H1 (cell line): ENCODE data around the gene ADD3. TPM values are rescaled to one million over a fixed set of nuclear protein-coding genes. Genes with fewer than 3 reads are reported as not detected.

Experiments used
- CTCF ChIA-PET: fragments of 300-600 bp; sonication (Branson Sonifier 250); formaldehyde crosslinking; loops from one replicate; lab custom pipeline; 2021; ENCODE audit not compliant: partially characterized antibody; lab: Charles Lee
- POLR2A ChIA-PET: fragments of 300-600 bp; sonication (Branson Sonifier 250); formaldehyde crosslinking; loops from one replicate; lab custom pipeline; 2021; ENCODE audit warnings: inconsistent platforms; ENCODE audit not compliant: partially characterized antibody; lab: Charles Lee
- DNase-seq, 2 experiments: peaks; one replicate each; pipeline versions ENCODE4 v3.0.0 to v3.0.0-alpha.2; 2010 to 2022; ENCODE audit warnings: low spot score in 2 of 2, low read depth in 1 of 2, mixed read lengths in 1 of 2
- FAIRE-seq: peaks from 2 replicates; lab custom pipeline; 2011; peaks lifted over from hg19 to GRCh38; lab: Jason Lieb, UNC
- H2AFZ ChIP-seq: 2 replicates; pipeline ENCODE4 v1.8.1; 2012; ENCODE audit warnings: low read length, inconsistent platforms
- H2AK5ac ChIP-seq: 2 replicates; pipeline ENCODE4 v1.6.1; 2013; ENCODE audit warnings: low read depth, low read length
- H2BK120ac ChIP-seq: replicated peaks from 2 replicates; pipeline ENCODE3; 2013; ENCODE audit warnings: low read depth, low read length, inconsistent platforms
- H2BK12ac ChIP-seq: 2 replicates; pipeline ENCODE4 v1.6.1; 2013; ENCODE audit warnings: low read depth, low read length
- H2BK15ac ChIP-seq: 2 replicates; pipeline ENCODE4 v1.6.1; 2013; ENCODE audit warnings: low read length
- H2BK20ac ChIP-seq: 2 replicates; pipeline ENCODE4 v1.6.1; 2013; ENCODE audit warnings: low read length
- H2BK5ac ChIP-seq: 2 replicates; pipeline ENCODE4 v1.6.1; 2013; ENCODE audit warnings: low read depth, low read length
- H3K14ac ChIP-seq: 2 replicates; pipeline ENCODE4 v1.6.1; 2013; ENCODE audit warnings: inconsistent platforms; ENCODE audit not compliant: insufficient read length
- H3K18ac ChIP-seq: 2 replicates; pipeline ENCODE4 v1.6.1; 2013; ENCODE audit warnings: low read length; ENCODE audit errors: extremely low read depth
- H3K23ac ChIP-seq: 2 replicates; pipeline ENCODE4 v1.6.1; 2013; ENCODE audit warnings: inconsistent platforms; ENCODE audit not compliant: insufficient read length
- H3K23me2 ChIP-seq: 2 replicates; pipeline ENCODE4 v1.6.1; 2013; ENCODE audit warnings: low read depth, low read length
- H3K27ac ChIP-seq: 2 replicates; pipeline ENCODE4 v1.6.1; 2011; ENCODE audit warnings: low read depth, low read length, inconsistent platforms
- H3K27me3 ChIP-seq, 4 experiments: replicated peaks in 1 of 4; 1 replicate in 1 of 4; 2 replicates in 3 of 4; pipeline versions ENCODE4 v1.6.1 to v1.8.1; 2011 to 2013; ENCODE audit warnings: low read length in 3 of 4, mild to moderate bottlenecking in 3 of 4, inconsistent platforms in 2 of 4, mixed read lengths in 2 of 4, moderate library complexity in 1 of 4; ENCODE audit not compliant: control insufficient read depth in 3 of 4, insufficient read depth in 3 of 4; ENCODE audit errors: extremely low read depth in 1 of 4
- H3K36me3 ChIP-seq, 4 experiments: 2 replicates each; pipeline versions ENCODE4 v1.6.1 to v1.8.1; 2011 to 2013; ENCODE audit warnings: mild to moderate bottlenecking in 4 of 4, low read length in 3 of 4, moderate library complexity in 2 of 4, control low read depth in 1 of 4, inconsistent platforms in 1 of 4; ENCODE audit not compliant: insufficient read depth in 4 of 4, control insufficient read depth in 2 of 4
- H3K4ac ChIP-seq: replicated peaks from 2 replicates; pipeline ENCODE3; 2013; ENCODE audit warnings: low read length, low read depth, mixed read lengths, inconsistent platforms; ENCODE audit not compliant: insufficient read length
- H3K4me1 ChIP-seq, 4 experiments: replicated peaks in 1 of 4; 1 replicate in 1 of 4; 2 replicates in 3 of 4; pipeline versions ENCODE4 v1.6.1 to v1.8.1; 2011 to 2013; ENCODE audit warnings: low read length in 3 of 4, inconsistent platforms in 2 of 4, mixed read lengths in 1 of 4; ENCODE audit not compliant: insufficient read depth in 4 of 4, control insufficient read depth in 3 of 4
- H3K4me2 ChIP-seq, 2 experiments: 2 replicates each; pipeline versions ENCODE4 v1.6.1 to v1.8.1; 2011 to 2013; ENCODE audit warnings: low read depth in 2 of 2, low read length in 2 of 2, control low read depth in 1 of 2, inconsistent platforms in 1 of 2, mild to moderate bottlenecking in 1 of 2; ENCODE audit not compliant: insufficient read depth in 1 of 2
- H3K4me3 ChIP-seq, 4 experiments: fragments of 200-600, 300-600 bp in 1 of 4; sonication (generic), shearing (Covaris generic), sonication (Bioruptor Twin) in 1 of 4; 2 replicates each; pipeline versions ENCODE4 v1.5.1 to v1.8.1; 2011 to 2016; ENCODE audit warnings: low read length in 4 of 4, low read depth in 3 of 4, control low read depth in 2 of 4, inconsistent platforms in 2 of 4, mild to moderate bottlenecking in 2 of 4, mixed read lengths in 1 of 4, moderate library complexity in 1 of 4; ENCODE audit not compliant: insufficient read depth in 2 of 4; ENCODE audit errors: extremely low read depth in 1 of 4
- H3K56ac ChIP-seq: replicated peaks from 2 replicates; pipeline ENCODE3; 2013; ENCODE audit warnings: low read depth, mild to moderate bottlenecking, mixed read lengths, low read length, inconsistent platforms; ENCODE audit not compliant: insufficient read length
- H3K79me1 ChIP-seq: 2 replicates; pipeline ENCODE4 v1.6.1; 2013; ENCODE audit warnings: low read depth, low read length, control low read depth
- H3K79me2 ChIP-seq, 2 experiments: 2 replicates each; pipeline versions ENCODE4 v1.6.1 to v1.8.1; 2012 to 2013; ENCODE audit warnings: low read length in 2 of 2, mild to moderate bottlenecking in 2 of 2, inconsistent platforms in 1 of 2; ENCODE audit not compliant: insufficient read depth in 2 of 2, control insufficient read depth in 1 of 2
- H3K9ac ChIP-seq, 4 experiments: replicated peaks in 1 of 4; 1 replicate in 1 of 4; 2 replicates in 3 of 4; pipeline versions ENCODE4 v1.6.1 to v1.8.1; 2011 to 2013; ENCODE audit warnings: low read depth in 3 of 4, low read length in 3 of 4, control low read depth in 2 of 4, mild to moderate bottlenecking in 2 of 4, moderate library complexity in 2 of 4, inconsistent platforms in 1 of 4; ENCODE audit errors: extremely low read depth in 1 of 4
- H3K9me3 ChIP-seq, 2 experiments: 2 replicates each; pipeline versions ENCODE4 v1.6.1 to v1.8.1; 2012 to 2013; ENCODE audit warnings: mild to moderate bottlenecking in 2 of 2, moderate library complexity in 2 of 2, control low read depth in 1 of 2, inconsistent platforms in 1 of 2, low read depth in 1 of 2, low read length in 1 of 2, mixed read lengths in 1 of 2; ENCODE audit not compliant: insufficient read depth in 2 of 2
- H4K20me1 ChIP-seq, 2 experiments: replicated peaks in 1 of 2; 2 replicates each; pipeline versions ENCODE3 to v1.8.1; 2011 to 2013; ENCODE audit warnings: inconsistent platforms in 2 of 2, low read length in 2 of 2, mild to moderate bottlenecking in 1 of 2; ENCODE audit not compliant: insufficient read depth in 2 of 2, control insufficient read depth in 1 of 2
- H4K5ac ChIP-seq: 2 replicates; pipeline ENCODE4 v1.6.1; 2013; ENCODE audit warnings: low read length, low read depth, mixed read lengths, inconsistent platforms; ENCODE audit not compliant: insufficient read length
- H4K8ac ChIP-seq: 2 replicates; pipeline ENCODE4 v1.8.0; 2013; ENCODE audit warnings: mild to moderate bottlenecking, moderate library complexity, low read length, inconsistent platforms; ENCODE audit not compliant: insufficient read depth; ENCODE audit errors: extremely low read depth
- H4K91ac ChIP-seq: replicated peaks from 2 replicates; pipeline ENCODE3; 2013; ENCODE audit warnings: low read length, mixed read lengths, inconsistent platforms; ENCODE audit not compliant: insufficient read length
- KDM4A ChIP-seq: IDR thresholded peaks from one replicate; pipeline ENCODE4 v1.7.1; 2012; ENCODE audit warnings: low read depth, mild to moderate bottlenecking, moderate library complexity, low read length, inconsistent platforms; ENCODE audit not compliant: severe bottlenecking
- polyA plus RNA-seq, 7 experiments: library from polyadenylated mRNA; depleted of rRNA in 3 of 7; stranded (reverse) in 5 of 7; unstranded in 2 of 7; fragments of >200 nt in 5 of 7; fragments of 200-250 nt in 2 of 7; gene quantifications; 1 replicate in 5 of 7; 2 replicates in 1 of 7; 4 replicates in 1 of 7; pipeline versions ENCODE4 v1.2.1 to v1.2.3, GENCODE V29; 2011 to 2013; ENCODE audit warnings: missing spikeins in 2 of 7, mixed read lengths in 2 of 7
- total RNA-seq: library from RNA; stranded (reverse); fragmentation: NEBNext Ultra II Directional; extraction: Animal tissue kit (Norgen Biotek cat#: 25700); gene quantifications from 2 replicates; pipeline ENCODE4 v1.2.1, GENCODE V29; 2021

Gene ADD3
- total and polyA plus RNA-seq, 2 of the 8 experiments (the other 6 are each of a cell fraction or from before 2014, with no cell fraction given): 44.7 to 85.6 TPM

DNA sequence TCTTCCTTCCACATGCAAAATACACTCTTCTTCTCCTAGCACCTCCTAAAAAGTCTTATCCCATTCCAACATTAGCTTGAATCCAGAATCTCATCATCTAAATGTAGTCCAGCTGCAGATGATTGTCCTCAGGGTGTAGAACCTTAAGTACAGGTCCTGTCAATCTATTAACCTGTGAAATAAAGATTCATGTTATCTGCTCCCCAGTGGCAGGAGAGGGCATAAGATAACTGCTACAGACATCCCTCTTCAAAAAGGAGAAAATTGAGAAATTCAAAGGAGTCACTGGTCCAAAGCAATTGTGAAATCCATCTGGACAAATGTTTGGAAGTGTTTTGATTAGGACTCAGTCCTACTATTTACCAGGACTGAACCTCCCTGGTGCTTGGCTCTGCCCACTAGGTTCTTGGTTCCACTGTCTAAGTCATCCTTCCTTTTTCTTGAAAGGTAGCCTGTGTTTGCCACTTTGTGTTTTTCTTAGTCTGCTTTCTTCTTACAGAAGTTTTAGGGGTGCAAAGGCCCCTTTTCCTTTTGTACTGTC is 96.2 kb downstream of the ADD3 start:
- no peak overlapping the region for H3K18ac ChIP-seq
- CTCF ChIA-PET: interaction anchor here (1.2 to 2.4 kb wide), 3 partner anchors 14 to 220 kb away, joined by 3 to 8 read pairs (median 6); no protein-coding TSS in a partner anchor
- no peak overlapping the region for H3K27ac ChIP-seq
- no peak overlapping the region for H3K56ac ChIP-seq
- H2AK5ac ChIP-seq: no peak overlapping the region
- no peak for TF ChIP-seq KDM4A
- no peak overlapping the region for H2BK5ac ChIP-seq
- H3K36me3 ChIP-seq: peaks cover 0 to 3% (median 0%) of the 10 kb centered on the region in 4 experiments; a peak in 3 of 8 replicates
- H3K4me2 ChIP-seq: no peak overlapping the region
- no peak overlapping the region for H3K14ac ChIP-seq
- H4K5ac ChIP-seq: no peak overlapping the region
- no peaks in the 10 kb centered on the region for H3K4me1 ChIP-seq
- H3K4me3 ChIP-seq: no peak overlapping the region
- no peak overlapping the region for H2BK12ac ChIP-seq
- H3K79me2 ChIP-seq: no peaks in the 10 kb centered on the region
- no peak overlapping the region for H2AFZ ChIP-seq
- no peak overlapping the region for H2BK15ac ChIP-seq
- H3K27me3 ChIP-seq: no peaks in the 10 kb centered on the region
- H3K9me3 ChIP-seq: no peaks in the 10 kb centered on the region
- no peak overlapping the region for H3K9ac ChIP-seq
- no peaks in the 10 kb centered on the region for H4K20me1 ChIP-seq
- H3K23me2 ChIP-seq: no peaks in the 10 kb centered on the region
- H3K23ac ChIP-seq: no peak overlapping the region
- FAIRE-seq: no peak
- no peak overlapping the region for H4K8ac ChIP-seq
- no peak for DNase-seq
- H2BK20ac ChIP-seq: no peak overlapping the region
- H3K79me1 ChIP-seq: no peaks in the 10 kb centered on the region
- H2BK120ac ChIP-seq: no peak overlapping the region
- POLR2A ChIA-PET: interaction anchor here (0.8 kb wide), 1 partner anchor 15 kb away, joined by 4 read pairs; no protein-coding TSS in a partner anchor
- no peak overlapping the region for H4K91ac ChIP-seq
- no peak overlapping the region for H3K4ac ChIP-seq
